Breast epithelium (tissue), 3 donors: ENCODE data around the gene TYMP.

ENCODE experiments used
- POLR2A ChIP-seq: fragments of 450-650 bp; IDR thresholded peaks from one replicate; pipeline ENCODE4 v1.6.1; 2016; ENCODE audit warnings: antibody characterized with exemption, mild to moderate bottlenecking, moderate library complexity
- POLR2AphosphoS5 ChIP-seq, 3 donors: sonication (generic); formaldehyde crosslinking; IDR thresholded peaks; one replicate each; pipeline ENCODE4 v1.6.1; 2017; ENCODE audit warnings: antibody characterized with exemption in 3 of 3
- TF ChIP-seq, protein P1 (sequence below), 3 donors: fragments of 450-650 bp; IDR thresholded peaks; one replicate each; pipeline ENCODE4 v1.5.1; 2016 to 2017; ENCODE audit warnings: antibody characterized with exemption in 3 of 3, mild to moderate bottlenecking in 3 of 3, moderate library complexity in 3 of 3

DNA sequence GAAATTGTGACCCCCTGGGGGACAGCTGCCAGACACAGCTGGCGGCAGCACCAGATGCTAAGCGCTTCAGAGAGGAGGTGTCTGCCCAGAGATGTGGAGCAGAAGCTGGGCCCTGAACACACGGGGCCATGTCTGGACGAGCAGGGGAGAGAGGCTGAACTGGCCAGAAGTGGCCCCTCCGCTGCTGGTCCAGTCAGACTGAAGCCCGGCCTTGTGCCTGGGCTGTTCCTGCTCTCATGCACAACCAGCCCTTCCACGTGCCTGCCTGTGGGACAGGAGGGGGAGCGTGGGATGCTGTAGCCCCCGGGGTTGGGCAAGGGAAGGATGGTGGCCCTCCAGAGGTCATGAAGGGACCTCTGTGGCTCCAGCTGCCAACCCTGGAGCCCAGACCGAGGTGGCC is 46.7 kb downstream of the TYMP start:
- TF ChIP-seq, protein P1, sequence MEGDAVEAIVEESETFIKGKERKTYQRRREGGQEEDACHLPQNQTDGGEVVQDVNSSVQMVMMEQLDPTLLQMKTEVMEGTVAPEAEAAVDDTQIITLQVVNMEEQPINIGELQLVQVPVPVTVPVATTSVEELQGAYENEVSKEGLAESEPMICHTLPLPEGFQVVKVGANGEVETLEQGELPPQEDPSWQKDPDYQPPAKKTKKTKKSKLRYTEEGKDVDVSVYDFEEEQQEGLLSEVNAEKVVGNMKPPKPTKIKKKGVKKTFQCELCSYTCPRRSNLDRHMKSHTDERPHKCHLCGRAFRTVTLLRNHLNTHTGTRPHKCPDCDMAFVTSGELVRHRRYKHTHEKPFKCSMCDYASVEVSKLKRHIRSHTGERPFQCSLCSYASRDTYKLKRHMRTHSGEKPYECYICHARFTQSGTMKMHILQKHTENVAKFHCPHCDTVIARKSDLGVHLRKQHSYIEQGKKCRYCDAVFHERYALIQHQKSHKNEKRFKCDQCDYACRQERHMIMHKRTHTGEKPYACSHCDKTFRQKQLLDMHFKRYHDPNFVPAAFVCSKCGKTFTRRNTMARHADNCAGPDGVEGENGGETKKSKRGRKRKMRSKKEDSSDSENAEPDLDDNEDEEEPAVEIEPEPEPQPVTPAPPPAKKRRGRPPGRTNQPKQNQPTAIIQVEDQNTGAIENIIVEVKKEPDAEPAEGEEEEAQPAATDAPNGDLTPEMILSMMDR (IDR thresholded peaks at IDR 0.05) = no peak
- TF ChIP-seq POLR2A = no peak
- TF ChIP-seq POLR2AphosphoS5 (IDR thresholded peaks at IDR 0.05) = no peak
